Fibroblast of skin of right biceps (primary cell): ENCODE results near the gene HASPIN.

Experiments used
- DNase-seq: peaks from one replicate; pipeline ENCODE4 v3.0.0-alpha.2; 2013

Gene HASPIN

DNA sequence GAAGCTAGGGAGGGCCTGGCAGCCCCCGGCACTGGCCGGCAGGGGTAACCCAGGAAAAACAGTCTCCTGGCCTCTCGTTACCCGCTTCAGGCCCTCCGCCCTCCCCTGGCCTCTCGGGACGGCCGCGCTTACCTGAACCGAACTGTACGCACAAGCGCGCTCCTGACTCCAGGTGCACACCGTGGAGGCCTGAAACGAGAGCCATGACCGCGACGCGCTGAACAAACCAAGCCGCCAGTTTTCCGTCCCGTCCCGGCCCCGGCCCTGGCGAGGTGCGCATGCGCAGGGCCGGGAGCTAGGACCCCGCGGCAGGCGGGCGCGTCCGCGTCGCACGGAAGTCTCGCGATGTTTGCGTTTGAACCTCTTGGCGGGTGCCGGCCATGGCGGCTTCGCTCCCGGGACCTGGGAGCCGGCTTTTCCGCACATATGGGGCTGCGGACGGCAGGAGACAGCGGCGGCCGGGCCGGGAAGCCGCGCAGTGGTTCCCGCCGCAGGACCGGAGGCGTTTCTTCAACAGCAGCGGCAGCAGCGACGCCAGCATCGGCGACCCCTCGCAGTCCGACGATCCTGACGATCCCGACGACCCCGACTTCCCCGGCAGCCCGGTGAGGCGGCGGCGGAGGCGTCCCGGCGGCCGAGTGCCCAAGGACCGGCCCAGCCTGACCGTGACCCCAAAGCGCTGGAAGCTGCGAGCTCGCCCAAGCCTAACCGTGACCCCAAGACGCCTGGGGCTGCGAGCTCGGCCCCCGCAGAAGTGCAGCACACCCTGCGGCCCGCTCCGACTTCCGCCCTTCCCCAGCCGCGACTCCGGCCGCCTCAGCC lies at the start of gene HASPIN:
HASPIN (plus strand) TSS at position 348 of the 822 bp plus-strand sequence; CDS start at position 381, 33 bp downstream.
- DNase-seq: peak; percentile 91

DNA sequence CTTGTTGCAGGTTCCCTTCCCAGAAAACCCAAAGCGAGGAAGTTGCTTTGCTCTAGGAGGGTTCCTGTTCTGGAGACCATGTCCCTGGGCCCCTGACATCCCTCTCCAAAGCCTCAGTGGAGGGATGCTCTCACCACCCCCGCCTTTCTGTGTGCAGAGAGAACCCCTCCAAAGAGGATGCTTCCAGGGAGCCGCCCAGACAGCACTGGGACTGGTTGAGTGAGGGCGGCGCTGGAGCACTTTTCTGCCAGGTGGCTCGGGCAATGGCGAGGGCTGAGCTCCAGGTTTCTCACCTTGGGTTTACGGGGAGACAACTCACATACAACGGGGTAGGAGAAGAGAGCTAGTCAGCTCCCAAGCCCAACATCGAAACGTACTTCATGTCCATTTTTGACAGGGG lies 47.8 kb upstream of the HASPIN start:
- no peak for DNase-seq

DNA sequence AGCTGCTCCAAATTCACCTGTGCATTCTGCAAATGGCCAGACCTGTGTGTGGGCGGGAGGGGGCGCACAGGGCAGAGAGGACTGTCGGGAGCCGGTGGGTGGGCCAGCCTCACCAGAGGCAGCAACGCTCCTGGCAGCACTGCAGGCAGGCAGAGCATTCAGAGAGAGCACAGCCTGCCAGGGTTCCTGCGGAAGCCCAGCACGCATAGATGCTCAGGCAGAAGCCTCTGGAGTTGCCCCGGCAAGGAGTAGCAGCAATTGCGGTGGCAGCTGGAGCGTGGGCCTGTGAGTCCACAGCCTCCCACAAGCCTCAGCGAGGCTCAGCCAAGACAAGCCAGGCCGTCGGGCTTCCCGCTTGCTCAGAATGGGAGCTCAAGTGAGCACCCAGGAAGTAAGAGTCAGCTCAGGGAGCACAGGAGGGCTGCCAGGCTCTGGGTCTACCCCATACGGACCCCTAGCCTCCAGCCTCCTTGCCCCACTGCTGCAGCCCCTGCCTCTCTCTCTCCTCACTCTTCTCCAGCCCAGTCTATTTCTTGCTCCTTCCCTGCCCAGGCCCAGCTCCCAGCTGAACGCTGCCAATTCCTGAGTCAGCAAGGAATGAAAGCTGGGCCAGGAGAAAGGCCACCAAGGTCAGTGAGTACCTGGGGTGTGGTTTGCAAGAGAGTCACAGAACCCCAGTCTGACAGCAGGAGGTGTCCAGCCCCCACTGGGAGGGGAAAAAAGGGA lies 45.4 kb upstream of the HASPIN start:
- no peak for DNase-seq

DNA sequence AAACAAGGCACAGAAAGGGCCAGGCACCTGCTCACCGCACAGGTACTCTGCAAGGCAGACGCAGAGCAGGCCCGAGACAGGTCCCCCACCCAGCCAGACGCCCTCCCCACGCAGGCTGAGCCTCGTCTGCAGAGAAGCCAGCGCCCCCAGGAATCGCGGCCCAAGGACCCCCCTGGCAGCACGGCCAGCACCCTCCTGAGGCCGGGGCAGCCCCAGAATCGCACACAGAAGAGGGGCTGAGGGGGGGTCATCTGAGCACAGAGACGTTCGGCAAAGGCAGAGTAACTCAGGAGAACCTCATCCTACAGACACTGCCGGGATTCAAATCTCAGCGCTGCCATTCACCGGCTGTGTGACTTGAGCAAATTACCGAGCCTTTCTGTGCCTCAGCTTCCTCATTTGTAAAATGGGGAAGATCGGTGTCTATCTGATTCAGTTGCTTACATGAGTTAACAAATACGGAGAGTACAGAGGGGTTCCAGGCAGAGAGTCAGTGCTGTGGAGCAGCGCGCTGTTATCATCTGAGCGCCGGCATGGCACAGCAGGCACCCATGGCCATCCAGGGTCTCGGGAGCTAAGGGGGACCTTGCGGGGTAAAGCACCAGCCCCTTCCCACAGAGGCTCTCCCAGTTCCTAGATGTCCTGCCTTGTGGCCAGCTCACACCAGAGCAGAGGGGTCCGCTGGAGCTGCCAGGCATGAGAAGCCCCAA lies 44.7 kb upstream of the HASPIN start:
- no peak for DNase-seq

DNA sequence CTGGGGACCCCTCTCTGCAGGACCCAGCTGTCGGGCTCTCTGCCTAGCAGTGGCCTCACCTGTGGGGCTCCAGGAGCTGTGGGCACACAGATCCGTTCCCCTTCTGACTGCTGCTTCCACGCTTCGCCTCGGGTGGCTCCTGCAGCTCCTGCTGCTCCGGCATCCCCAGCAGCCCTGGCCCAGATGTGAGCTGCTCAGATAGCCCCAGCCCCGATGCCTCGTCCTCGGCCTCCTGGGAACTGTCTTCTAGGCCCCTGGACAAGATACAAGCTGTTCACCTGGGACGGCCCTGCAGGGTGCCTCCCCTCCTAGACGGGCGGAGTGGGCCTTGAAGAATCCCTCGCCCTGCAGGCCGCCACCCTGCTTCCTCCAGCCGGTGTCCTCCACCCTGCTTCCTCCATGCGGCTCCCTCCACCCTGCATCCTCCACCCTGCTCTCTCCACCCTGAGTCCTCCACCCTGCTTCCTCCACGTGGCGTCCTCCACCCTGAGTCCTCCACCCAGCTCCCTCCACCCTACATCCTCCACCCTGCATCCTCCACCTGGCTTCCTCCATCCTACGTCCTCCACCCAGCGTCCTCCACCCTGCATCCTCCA lies 44.1 kb upstream of the HASPIN start:
- no peak for DNase-seq

DNA sequence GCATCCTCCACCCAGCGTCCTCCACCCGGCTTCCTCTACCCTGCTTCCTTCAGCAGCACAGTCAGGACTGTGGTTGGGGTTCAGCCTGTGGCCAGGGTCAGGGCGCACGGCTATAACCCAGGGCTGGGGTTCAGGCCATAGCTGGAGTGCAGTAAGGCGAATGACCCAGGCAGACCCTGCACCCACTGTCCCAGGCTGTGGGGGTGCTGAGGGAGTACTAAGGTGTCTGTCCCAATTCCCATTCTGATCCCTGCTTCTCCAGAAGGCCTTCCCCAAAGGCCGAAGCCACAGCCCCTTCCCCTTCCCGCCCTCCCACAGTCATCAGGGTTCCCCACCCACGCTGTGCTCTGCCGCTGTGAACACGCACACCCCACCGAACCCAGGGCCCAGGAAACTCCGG lies 42.6 kb upstream of the HASPIN start:
- DNase-seq: no peak

DNA sequence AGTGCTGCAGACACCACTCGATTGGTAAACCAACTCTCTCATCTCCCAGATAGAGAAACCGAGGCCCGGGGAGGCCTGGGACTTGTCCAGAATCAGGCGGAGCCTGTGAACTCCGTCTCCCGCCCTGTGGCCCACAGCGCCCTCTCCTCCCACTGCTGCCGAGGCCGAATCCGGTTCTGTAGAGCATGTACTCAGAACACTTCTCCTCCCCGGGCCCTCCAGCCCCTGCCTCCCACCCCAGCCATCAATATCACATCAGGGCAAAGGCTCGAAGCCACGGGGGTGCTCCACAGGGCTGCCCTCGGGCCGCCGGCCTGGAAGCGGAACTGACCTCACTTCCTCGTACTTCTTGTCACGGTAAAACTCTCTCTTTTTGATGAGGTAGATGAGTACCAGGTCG lies 42.1 kb upstream of the HASPIN start:
- no peak for DNase-seq

DNA sequence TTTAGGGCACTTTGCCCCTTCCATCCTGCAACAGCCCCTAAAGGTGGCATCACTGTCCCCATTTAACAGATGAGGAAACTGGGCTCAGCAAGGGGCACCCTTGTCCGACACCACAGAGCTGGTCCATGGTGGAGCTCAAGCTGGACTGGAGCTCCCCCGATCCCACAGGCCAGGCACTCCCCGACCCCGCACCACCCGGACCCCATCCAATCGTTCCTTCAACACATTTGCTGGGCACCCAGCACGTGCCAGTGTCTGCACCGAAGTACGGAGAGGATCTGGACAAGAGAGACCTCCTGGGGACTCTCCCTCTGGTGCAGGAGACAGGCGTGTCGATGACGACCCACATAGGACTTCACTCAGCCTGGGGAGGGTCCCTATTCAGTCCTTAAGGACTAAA lies 41.7 kb upstream of the HASPIN start:
- DNase-seq: no peak

DNA sequence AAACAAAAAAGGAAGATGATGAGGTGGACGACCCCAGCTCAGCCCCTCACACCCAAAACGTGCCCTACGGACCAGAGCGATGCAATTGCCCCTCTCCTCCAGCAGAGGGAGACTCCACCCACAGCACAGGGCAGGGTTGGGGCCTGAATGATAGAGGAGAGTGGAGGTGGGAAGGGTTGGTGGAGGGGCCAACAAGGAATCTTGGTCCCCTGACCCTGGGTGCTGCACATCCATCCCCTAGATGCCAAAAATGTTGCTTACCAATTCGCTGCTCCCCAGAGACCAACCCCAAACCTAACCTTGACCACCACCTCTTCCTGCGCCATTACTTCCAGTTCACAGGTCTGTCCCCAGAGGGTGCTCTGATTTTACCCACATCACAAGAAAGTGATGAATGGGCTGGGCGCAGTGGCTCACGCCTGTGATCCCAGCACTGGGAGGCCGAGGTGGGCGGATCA lies 40.6 kb upstream of the HASPIN start:
- DNase-seq: no peak

DNA sequence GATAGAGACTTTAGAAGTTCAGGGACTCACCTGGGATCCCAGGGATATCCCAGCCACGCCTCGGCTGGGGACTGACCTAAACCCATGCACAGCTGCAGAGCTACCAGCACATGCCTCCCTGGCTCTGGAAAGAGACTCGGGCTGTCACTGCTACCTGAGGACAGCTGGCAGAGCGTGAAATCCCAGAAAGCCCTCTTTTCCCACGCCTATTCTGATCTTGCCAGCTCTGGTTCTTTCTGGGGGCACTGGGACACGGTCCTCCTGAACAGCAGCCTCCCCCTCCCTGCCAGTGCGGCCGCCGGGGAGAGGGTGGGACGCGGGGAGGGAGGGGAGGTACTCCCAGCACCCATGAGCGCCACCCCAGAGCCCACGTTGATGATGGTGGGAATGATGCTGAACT lies 38.5 kb upstream of the HASPIN start:
- DNase-seq: no peak

DNA sequence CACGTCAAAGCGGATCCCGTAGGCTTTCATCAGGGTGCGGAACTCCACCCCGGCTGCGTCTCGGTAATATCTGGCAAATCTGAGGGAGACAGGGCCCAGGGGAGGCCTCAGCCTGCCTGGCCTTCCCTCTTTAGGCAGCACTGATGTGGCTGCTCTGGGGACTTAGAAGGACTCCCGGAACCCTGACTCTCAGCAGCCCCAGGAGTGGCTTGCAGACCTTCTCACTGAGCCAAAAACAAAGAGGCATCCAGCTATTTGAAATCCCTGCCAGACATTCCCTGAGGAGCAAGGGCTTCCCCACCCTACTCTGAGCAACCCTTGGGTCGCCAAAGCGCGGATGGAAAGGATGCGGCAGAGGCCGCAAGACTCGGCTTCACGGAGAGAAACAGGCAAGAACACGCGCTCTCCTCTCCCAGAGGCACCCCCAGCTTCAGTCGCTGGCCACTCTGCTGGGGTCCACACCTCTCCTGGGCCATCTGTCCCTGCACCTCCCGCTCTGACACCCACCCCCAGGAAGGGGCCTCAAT lies 35.6 kb upstream of the HASPIN start:
- DNase-seq: no peak

DNA sequence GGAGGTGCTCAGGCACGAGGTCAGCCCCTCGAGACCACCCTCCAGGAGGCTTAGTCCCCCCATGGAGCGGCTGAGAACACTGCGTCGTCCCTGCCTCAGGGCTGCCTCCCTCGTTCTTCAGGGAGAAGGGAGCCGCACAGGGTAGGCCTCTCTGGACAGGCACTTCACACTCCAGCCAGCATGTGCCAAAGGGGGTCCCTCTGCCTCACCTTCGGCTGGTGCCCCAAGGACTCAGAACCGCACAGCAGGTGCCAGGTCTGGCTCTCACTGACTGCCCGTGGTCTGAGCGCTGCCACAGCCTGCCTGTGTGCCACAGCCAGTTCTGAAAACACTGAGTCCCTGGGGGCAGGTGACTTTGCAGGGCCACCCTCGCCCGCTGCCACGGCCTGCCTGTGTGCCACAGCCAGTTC lies 34.8 kb upstream of the HASPIN start:
- no peak for DNase-seq

DNA sequence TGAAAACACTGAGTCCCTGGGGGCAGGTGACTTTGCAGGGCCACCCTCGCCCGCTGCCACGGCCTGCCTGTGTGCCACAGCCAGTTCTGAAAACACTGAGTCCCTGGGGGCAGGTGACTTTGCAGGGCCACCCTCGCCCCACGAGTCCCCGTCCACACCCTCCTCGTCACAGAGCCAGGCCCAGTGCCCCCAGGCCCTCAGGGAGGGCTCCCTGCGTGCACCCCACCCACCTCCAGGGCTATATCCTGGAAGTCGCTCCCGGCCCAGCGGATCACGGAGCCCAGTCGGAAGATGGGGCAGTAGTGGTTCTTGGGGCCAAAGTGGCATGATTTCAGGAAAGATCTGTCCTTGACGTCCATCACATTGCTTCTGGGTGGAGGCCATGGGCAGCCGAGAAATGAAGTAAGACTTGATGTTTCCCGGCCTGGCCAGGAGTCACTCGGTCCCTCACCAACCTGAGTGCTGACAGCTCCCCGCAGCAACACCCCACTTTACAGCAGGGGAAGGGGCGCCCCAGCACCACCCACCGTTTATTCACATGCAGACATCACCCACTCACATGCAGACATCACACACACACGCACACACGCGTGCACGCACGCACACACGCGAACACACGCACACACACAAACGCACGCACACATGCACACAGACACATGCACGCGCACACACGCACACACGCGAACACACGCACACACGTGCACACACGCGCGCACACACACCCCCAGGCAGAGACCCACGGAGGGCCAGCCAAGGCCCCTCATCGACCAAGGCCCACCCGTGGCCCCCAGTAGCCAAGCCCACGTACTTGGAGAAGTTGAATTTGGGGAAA lies 34.2 kb upstream of the HASPIN start:
- no peak for DNase-seq

DNA sequence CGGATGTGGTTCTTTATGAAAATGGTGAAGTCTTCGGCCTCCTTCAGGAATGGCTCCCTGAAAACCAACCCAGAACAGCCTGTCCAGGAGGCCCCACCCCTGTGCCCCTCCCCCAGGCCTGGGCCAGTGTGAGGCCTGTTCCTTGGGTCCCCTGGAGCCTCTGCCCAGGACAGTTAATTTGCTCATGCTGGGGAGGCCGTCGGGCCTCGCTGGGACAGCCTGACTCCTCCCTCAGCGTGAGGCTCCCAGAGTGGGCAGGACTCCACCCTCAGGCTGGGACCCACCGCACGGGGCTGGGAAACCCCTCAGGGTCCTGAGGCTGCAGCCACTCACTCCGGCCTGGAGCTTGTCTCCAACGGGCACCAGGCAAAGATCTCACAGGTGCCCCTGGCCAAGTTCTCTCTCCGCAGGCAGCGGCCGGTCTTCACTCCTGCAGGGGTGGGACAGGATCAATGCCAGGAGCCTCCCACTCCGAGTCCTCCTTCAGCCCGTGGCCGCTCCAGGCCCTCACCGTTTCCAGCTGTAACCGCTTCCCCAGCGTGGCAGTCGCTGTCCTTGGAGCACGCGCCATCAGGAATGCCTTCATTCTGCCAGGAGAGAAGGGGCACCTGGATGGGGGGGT lies 33.5 kb upstream of the HASPIN start:
- no peak for DNase-seq

DNA sequence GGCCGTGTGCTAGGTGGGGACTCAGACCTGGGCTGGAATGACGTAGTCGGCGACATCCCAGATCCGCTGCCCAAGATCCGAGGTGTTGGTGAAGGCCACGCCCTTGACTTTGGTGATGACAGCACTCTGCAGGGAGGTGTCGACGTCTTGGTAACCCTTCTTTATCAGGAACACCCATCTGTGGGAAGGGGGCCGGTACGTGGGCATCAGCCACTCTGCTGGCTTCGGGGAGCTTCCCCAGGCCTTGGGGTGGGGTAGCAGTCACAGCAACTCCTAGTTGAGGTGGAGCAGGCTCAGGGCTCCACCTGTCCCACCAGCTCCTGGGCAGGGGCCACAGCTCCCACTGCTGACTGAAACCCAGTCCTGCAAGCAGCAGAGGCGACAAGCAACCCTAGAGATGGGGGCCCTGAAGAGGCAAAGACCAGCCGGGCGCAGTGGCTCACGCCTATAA lies 32.1 kb upstream of the HASPIN start:
- DNase-seq: no peak

DNA sequence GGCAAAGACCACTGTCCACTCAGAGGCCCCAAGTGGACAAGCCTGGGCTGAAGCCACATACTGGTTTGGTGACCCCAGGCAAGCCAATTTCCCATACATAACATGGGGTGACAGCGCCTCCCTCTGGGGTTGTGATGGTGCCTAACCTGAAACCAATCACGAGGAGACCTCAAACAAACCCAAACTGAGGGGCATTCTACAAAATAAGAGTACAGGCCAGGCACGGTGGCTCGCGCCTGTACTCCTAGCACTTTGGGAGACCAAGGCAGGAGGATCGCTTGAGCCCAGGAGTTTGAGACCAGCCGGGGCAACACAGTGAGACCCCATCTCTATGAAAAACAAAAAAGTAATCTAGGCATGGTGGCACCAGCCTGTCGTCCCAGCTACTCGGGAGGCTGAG lies 31.4 kb upstream of the HASPIN start:
- no peak for DNase-seq

DNA sequence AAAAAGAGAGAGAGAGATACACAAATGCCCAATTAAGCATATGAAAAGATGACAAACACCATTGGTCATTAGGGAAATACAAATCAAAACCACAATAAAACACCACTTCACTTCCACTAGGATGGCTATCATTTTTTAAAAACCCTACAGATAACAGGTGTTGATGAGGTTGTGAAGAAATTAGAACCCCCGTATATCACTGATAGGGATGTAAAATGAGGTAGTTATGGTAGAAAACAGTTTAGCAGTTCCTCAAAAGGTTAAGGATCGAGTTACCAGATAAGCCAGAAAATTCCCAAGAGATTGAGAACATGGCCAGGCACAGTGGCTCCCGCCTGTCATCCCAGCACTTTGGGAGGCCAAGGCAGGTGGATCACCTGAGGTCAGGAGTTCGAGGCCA lies 30.6 kb upstream of the HASPIN start:
- no peak for DNase-seq

DNA sequence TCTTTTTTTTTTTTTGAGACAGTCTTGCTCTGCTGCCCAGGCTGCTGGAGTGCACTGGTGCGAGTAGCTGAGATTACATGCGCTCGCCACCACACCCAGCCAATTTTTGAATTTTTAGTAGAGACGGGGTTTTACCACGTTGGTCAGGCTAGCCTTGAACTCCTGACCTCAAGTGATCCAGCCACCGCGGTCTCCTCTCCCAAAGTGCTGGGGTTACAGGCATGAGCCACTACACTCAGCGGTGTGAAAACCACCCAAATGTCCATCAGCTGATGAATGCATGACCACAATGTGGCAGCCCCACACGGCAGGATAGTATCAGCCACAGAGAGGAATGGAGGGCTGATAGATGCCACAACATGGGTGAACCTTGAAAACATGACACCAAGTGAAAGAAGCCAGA lies 29.9 kb upstream of the HASPIN start:
- DNase-seq: no peak

DNA sequence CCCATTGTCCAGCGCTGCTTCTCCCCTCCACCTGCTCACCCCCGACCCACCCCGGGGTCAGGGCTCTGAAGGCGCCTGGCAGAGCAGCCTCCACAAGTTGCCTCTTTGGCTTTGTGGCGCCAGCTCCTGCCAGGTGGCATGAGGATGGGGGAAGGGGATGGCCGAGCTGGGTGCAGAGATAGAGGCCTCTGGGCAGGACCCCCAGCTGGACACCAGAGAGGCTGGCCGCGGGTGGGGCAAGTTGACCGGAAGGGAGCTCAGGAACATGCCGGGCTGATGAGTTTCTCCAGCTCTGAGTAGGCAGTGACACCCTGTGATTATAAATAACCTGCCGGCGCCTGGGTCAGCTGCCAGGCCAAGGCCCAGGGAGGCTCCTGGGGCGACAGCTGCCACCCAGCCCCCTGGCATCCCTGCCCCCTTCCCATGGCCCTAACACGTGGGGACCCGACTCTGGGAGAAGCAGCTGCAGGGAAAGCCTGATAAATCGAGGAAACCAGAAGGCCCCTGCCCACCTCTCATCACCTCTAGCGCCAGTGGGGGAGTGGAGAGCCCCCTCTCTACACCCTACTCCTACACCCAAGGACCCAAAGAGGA lies 28.5 kb upstream of the HASPIN start:
- DNase-seq: no peak

DNA sequence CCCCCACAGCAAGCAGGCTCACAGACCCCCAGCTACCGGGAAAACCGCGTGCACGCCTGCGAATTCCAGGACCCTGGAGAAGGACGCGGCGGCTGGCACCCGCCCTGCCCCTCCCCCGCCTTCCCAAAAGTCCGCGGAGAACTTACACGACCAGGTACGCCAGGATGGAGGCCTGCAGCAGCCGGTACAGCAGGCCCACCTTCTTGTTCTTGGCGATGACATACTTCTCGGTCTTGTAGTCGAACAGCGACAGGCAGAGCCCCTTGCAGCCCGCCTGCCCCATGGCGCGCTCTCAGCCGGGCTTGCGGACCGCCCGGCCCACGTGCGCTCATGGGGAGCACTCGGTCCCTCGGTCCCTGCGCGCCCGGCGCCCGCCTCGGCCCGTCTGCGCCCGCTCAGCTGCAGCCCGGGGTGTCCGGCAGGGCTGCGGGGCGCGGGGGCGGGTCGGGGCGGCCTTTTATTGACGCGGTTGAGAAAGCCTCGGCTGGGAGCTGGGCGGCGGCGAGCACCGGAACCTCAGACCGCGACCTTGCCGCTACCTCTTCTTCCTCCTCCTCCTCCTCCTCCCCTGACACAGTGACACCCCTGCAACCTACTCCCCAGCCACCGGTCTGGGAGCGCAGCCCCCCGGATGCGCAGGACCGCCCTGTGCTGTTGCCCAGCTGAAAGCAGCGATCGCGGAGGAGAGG lies 27.8 kb upstream of the HASPIN start, which contains the start of gene P2RX5:
P2RX5 (minus strand) TSS at position 433 of the 689 bp plus-strand sequence; CDS start at position 283, 150 bp downstream.
- DNase-seq: peak; percentile 8
